ENCODE measurements around the gene NKD2. TPM values are rescaled to one million over a fixed set of nuclear protein-coding genes. Genes with fewer than 3 reads are reported as not detected.

The NKD2 gene
- total and polyA plus RNA-seq, 2 experiments from 2014 or later = 9.0 to 11.9 TPM

GRCh38 chr5:980001-980588 lies 28.5 kb upstream of the NKD2 start:
- no peak overlapping the region for H3K4me2 ChIP-seq
- DNase-seq (ENCODE audit: low spot score) = no peak
- no peaks in the 10 kb centered on the region for H3K4me1 ChIP-seq (ENCODE audit: insufficient read depth)
- peaks cover 15% of the 10 kb centered on the region for H3K27me3 Mint-ChIP-seq (ENCODE audit: insufficient read depth, low read depth, poor library complexity)
- no peak for ATAC-seq
- H3K4me3 Mint-ChIP-seq = no peak overlapping the region
- TF ChIP-seq POLR2AphosphoS5 (IDR thresholded peaks at IDR 0.05; ENCODE audit: low read depth) (no peak), JUNB (IDR thresholded peaks at IDR 0.05; ENCODE audit: unreplicated experiment) (no peak), REST (IDR thresholded peaks at IDR 0.05; ENCODE audit: unreplicated experiment) (no peak), EZH2 (IDR thresholded peaks at IDR 0.05; ENCODE audit: low read depth, unreplicated experiment) (no peak), ZNF331 (CRISPR knock-in tag; IDR thresholded peaks at IDR 0.05; ENCODE audit: low read depth) (no peak), EZH2phosphoT487 (IDR thresholded peaks at IDR 0.05; ENCODE audit: unreplicated experiment) (no peak), NANOG (IDR thresholded peaks at IDR 0.05; ENCODE audit: borderline replicate concordance) (no peak), CREB1 (CRISPR knock-in tag; IDR thresholded peaks at IDR 0.05; ENCODE audit: low read depth) (no peak), STAT1 (IDR thresholded peaks at IDR 0.05; ENCODE audit: unreplicated experiment) (no peak), ZNF114 (CRISPR knock-in tag; IDR thresholded peaks at IDR 0.05) (no peak), ETS1 (IDR thresholded peaks at IDR 0.05) (no peak)
- TF ChIP-seq, protein P1, sequence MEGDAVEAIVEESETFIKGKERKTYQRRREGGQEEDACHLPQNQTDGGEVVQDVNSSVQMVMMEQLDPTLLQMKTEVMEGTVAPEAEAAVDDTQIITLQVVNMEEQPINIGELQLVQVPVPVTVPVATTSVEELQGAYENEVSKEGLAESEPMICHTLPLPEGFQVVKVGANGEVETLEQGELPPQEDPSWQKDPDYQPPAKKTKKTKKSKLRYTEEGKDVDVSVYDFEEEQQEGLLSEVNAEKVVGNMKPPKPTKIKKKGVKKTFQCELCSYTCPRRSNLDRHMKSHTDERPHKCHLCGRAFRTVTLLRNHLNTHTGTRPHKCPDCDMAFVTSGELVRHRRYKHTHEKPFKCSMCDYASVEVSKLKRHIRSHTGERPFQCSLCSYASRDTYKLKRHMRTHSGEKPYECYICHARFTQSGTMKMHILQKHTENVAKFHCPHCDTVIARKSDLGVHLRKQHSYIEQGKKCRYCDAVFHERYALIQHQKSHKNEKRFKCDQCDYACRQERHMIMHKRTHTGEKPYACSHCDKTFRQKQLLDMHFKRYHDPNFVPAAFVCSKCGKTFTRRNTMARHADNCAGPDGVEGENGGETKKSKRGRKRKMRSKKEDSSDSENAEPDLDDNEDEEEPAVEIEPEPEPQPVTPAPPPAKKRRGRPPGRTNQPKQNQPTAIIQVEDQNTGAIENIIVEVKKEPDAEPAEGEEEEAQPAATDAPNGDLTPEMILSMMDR (conservative IDR thresholded peaks at IDR 0.05; ENCODE audit: low read depth in 2 of 2) = no peak
- TF ChIP-seq, protein P2, sequence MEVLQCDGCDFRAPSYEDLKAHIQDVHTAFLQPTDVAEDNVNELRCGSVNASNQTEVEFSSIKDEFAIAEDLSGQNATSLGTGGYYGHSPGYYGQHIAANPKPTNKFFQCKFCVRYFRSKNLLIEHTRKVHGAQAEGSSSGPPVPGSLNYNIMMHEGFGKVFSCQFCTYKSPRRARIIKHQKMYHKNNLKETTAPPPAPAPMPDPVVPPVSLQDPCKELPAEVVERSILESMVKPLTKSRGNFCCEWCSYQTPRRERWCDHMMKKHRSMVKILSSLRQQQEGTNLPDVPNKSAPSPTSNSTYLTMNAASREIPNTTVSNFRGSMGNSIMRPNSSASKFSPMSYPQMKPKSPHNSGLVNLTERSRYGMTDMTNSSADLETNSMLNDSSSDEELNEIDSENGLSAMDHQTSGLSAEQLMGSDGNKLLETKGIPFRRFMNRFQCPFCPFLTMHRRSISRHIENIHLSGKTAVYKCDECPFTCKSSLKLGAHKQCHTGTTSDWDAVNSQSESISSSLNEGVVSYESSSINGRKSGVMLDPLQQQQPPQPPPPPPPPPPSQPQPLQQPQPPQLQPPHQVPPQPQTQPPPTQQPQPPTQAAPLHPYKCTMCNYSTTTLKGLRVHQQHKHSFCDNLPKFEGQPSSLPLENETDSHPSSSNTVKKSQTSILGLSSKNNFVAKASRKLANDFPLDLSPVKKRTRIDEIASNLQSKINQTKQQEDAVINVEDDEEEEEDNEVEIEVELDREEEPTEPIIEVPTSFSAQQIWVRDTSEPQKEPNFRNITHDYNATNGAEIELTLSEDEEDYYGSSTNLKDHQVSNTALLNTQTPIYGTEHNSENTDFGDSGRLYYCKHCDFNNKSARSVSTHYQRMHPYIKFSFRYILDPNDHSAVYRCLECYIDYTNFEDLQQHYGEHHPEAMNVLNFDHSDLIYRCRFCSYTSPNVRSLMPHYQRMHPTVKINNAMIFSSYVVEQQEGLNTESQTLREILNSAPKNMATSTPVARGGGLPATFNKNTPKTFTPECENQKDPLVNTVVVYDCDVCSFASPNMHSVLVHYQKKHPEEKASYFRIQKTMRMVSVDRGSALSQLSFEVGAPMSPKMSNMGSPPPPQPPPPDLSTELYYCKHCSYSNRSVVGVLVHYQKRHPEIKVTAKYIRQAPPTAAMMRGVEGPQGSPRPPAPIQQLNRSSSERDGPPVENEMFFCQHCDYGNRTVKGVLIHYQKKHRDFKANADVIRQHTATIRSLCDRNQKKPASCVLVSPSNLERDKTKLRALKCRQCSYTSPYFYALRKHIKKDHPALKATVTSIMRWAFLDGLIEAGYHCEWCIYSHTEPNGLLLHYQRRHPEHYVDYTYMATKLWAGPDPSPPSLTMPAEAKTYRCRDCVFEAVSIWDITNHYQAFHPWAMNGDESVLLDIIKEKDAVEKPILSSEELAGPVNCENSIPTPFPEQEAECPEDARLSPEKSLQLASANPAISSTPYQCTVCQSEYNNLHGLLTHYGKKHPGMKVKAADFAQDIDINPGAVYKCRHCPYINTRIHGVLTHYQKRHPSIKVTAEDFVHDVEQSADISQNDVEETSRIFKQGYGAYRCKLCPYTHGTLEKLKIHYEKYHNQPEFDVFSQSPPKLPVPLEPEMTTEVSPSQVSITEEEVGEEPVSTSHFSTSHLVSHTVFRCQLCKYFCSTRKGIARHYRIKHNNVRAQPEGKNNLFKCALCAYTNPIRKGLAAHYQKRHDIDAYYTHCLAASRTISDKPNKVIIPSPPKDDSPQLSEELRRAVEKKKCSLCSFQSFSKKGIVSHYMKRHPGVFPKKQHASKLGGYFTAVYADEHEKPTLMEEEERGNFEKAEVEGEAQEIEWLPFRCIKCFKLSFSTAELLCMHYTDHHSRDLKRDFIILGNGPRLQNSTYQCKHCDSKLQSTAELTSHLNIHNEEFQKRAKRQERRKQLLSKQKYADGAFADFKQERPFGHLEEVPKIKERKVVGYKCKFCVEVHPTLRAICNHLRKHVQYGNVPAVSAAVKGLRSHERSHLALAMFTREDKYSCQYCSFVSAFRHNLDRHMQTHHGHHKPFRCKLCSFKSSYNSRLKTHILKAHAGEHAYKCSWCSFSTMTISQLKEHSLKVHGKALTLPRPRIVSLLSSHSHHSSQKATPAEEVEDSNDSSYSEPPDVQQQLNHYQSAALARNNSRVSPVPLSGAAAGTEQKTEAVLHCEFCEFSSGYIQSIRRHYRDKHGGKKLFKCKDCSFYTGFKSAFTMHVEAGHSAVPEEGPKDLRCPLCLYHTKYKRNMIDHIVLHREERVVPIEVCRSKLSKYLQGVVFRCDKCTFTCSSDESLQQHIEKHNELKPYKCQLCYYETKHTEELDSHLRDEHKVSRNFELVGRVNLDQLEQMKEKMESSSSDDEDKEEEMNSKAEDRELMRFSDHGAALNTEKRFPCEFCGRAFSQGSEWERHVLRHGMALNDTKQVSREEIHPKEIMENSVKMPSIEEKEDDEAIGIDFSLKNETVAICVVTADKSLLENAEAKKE (CRISPR knock-in tag; IDR thresholded peaks at IDR 0.05) = no peak
- no peak overlapping the region for H3K27ac ChIP-seq (ENCODE audit: low read depth)
- no peak overlapping the region; the same call in 1 of the 2 replicates for H3K27ac Mint-ChIP-seq
- H3K9me3 Mint-ChIP-seq = peaks cover 9% of the 10 kb centered on the region; the same call in 2 of the 3 replicates
- H3K4me3 ChIP-seq = no peak overlapping the region
- H3K36me3 Mint-ChIP-seq (ENCODE audit: low read depth) = no peaks in the 10 kb centered on the region
- H3K9me2 ChIP-seq (ENCODE audit: insufficient read depth) = no peaks in the 10 kb centered on the region
- H3K4me1 Mint-ChIP-seq = peaks cover 5% of the 10 kb centered on the region; the same call in 2 of the 3 replicates
- no peaks in the 10 kb centered on the region for H4K20me1 ChIP-seq (replicated peaks; ENCODE audit: insufficient read depth)
- no peak overlapping the region for H2AFZ ChIP-seq
- no peaks in the 10 kb centered on the region for H3K36me3 ChIP-seq (ENCODE audit: insufficient read depth)
- no peaks in the 10 kb centered on the region for H3K79me2 ChIP-seq (replicated peaks; ENCODE audit: insufficient read depth)
- no peaks in the 10 kb centered on the region for H3F3A ChIP-seq (replicated peaks; ENCODE audit: low read depth)
- no peaks in the 10 kb centered on the region for H3K27me3 ChIP-seq (ENCODE audit: insufficient read depth)

All from GM23338 (cell line).